ENCODE results near the gene SP100.

GRCh38 chr2:230447455-230448451 is 31.8 kb downstream of the SP100 start:
- TF ChIP-seq, protein P1, sequence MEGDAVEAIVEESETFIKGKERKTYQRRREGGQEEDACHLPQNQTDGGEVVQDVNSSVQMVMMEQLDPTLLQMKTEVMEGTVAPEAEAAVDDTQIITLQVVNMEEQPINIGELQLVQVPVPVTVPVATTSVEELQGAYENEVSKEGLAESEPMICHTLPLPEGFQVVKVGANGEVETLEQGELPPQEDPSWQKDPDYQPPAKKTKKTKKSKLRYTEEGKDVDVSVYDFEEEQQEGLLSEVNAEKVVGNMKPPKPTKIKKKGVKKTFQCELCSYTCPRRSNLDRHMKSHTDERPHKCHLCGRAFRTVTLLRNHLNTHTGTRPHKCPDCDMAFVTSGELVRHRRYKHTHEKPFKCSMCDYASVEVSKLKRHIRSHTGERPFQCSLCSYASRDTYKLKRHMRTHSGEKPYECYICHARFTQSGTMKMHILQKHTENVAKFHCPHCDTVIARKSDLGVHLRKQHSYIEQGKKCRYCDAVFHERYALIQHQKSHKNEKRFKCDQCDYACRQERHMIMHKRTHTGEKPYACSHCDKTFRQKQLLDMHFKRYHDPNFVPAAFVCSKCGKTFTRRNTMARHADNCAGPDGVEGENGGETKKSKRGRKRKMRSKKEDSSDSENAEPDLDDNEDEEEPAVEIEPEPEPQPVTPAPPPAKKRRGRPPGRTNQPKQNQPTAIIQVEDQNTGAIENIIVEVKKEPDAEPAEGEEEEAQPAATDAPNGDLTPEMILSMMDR (IDR thresholded peaks at IDR 0.05; ENCODE audit: insufficient read depth, low read length, poor library complexity, severe bottlenecking), result no peak
- TF ChIP-seq EZH2phosphoT487 (conservative IDR thresholded peaks at IDR 0.05; ENCODE audit: low read length), result no peak
